IPS DF 6.9 (cell line): ENCODE results near the gene TATDN2.

Experiments used
- DNase-seq: peaks from one replicate; pipeline ENCODE4 v3.0.0-alpha.2; 2013; ENCODE audit warnings: low read depth, low spot score
- H3K27ac ChIP-seq: one replicate; pipeline ENCODE4 v1.5.1; 2013; ENCODE audit warnings: low read length, control low read depth
- H3K27me3 ChIP-seq: 2 replicates; pipeline ENCODE4 v1.6.1; 2013; ENCODE audit warnings: mild to moderate bottlenecking, low read length; ENCODE audit not compliant: control insufficient read depth, insufficient read depth
- H3K36me3 ChIP-seq: 2 replicates; pipeline ENCODE4 v1.6.1; 2013; ENCODE audit warnings: low read length; ENCODE audit not compliant: control insufficient read depth, insufficient read depth
- H3K4me1 ChIP-seq: 2 replicates; pipeline ENCODE4 v1.6.1; 2013; ENCODE audit warnings: low read length; ENCODE audit not compliant: control insufficient read depth, insufficient read depth
- H3K4me3 ChIP-seq: 2 replicates; pipeline ENCODE4 v1.5.1; 2013; ENCODE audit warnings: mild to moderate bottlenecking, low read length
- H3K9me3 ChIP-seq: 2 replicates; pipeline ENCODE4 v1.6.1; 2013; ENCODE audit warnings: low read length, inconsistent platforms; ENCODE audit not compliant: control insufficient read depth, insufficient read depth
- WGBS: extraction: QIAGEN DNeasy Blood & Tissue Kit; methylation state at CpG from one replicate; pipeline ENCODE4 v1.1.7; 2013; ENCODE audit warnings: mixed read lengths, missing lambda C conversion rate; ENCODE audit not compliant: insufficient read length, insufficient coverage; 5-methylcytosine and 5-hydroxymethylcytosine counted together

The TATDN2 gene

GRCh38 chr3:10223676-10224639 lies 24.3 kb upstream of the TATDN2 start:
- peaks cover 2% of the 10 kb centered on the region; the same call in 1 of the 2 replicates for H3K4me1 ChIP-seq
- no peaks in the 10 kb centered on the region for H3K36me3 ChIP-seq
- no CpG with 5 or more reads among the region's 10 CpGs for WGBS
- no peak for DNase-seq
- no peak overlapping the region for H3K4me3 ChIP-seq
- H3K9me3 ChIP-seq = no peaks in the 10 kb centered on the region
- no peak overlapping the region for H3K27ac ChIP-seq
- H3K27me3 ChIP-seq = no peaks in the 10 kb centered on the region

DNA sequence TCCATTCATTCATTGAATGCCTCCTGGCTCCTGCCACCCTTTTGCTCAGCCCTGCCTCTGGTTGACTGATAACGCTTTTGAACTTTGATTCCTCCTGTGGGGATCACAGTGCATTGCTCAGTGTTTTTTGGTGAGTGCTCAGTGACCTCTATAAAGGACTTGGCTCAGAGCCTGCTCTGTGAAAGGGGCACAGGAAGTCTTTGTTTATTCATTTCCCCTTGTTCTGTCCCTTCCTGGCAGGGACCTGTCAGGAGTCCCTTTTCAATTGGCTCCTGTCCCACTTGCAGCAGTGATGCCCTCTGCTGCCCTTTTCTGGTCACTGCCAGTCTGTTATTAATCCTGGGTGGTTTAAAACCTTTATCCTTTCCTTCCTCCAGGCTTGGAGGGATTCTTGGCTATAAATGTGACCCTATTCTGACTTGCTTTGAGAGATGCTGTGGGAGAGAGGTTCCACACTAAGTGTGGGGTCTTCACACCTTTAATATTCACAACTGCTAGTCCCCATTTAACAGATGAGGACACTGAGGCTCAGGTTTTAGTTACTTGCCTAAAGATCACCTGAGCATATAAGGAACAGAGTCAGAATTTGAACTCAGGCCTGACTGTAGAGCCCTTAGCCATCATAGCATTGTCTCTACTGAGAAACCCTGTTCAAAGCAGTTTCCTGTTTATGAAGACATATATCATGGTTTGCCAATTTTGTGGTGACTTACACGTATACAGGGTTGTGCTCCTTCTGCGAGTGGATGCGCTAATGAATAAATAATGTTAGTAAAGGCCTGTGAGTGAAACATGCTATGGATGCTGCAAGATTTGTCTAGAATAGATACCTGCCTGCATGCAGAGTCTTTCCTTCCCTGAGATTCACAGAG lies 23.2 kb upstream of the TATDN2 start:
- Histone ChIP-seq H3K27me3 (no peaks in the 10 kb centered on the region), H3K9me3 (no peaks in the 10 kb centered on the region), H3K4me3 (no peak overlapping the region), H3K27ac (no peak overlapping the region), H3K4me1 (peaks cover 2% of the 10 kb centered on the region; the same call in 1 of the 2 replicates), H3K36me3 (no peaks in the 10 kb centered on the region)
- peak; percentile 68 for DNase-seq
- no CpG with 5 or more reads among the region's 4 CpGs for WGBS

DNA sequence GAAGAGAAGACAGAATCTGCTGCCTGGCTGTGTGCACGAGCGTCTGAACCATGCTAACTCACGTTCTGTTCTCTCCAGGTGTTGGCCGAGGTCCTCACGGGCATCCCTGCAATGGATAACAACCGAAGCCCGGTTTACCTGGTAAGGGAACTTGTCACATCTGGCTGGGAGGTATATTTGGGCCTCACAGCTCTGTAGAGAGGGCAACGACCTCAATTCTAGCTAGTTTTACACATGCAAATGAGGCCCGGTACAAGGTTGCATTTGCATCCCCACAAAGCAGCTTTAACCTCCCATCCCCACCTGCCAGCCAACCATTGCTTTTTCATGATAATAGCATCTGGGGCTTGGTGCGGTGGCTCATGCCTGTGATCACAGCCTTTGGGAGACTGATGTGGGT lies 22.0 kb upstream of the TATDN2 start:
- no peak overlapping the region for H3K4me3 ChIP-seq

DNA sequence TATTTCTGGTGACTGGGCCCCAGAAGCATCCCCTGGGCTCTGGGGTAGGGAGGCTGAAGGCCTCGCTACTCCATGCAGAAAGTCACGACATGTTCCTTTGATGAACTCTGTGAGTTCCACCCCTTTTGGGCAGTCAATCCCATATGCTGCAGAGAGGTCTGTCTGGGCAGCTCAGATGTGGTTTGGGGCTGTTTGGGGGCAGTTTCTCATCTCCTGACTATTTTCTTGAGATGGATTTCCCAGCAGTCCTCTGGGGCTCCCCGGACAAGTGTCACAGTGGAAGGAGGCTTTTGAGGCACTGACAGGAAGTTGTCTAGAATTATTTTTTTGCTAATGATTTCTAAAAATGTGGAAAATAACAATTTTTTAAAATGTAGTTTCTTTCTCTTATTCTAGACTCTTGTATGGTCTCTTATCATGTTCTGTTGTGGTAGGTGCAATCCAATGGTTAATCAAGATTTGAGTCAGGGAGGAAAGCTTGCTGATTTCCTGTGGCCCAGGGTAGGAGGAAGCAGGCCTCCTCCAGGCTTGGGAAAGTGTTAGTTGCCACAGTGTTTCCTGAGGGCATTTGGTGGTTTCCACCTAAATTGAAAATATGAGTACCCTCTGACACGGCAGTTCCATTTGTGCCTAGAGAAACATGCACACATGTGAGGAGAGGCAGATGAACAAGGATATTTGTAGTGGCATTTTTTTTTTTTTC lies 19.9 kb upstream of the TATDN2 start:
- H3K4me3 ChIP-seq = no peak overlapping the region
- H3K27me3 ChIP-seq = no peaks in the 10 kb centered on the region
- no peak for DNase-seq
- no peaks in the 10 kb centered on the region for H3K36me3 ChIP-seq
- no peaks in the 10 kb centered on the region for H3K9me3 ChIP-seq
- H3K27ac ChIP-seq = no peak overlapping the region
- peaks cover 2% of the 10 kb centered on the region; the same call in 1 of the 2 replicates for H3K4me1 ChIP-seq
- WGBS = no CpG with 5 or more reads among the region's 4 CpGs

More for the DNA sequence above, 22.0 kb upstream of the TATDN2 start:
- no peaks in the 10 kb centered on the region for H3K36me3 ChIP-seq
- no peaks in the 10 kb centered on the region for H3K9me3 ChIP-seq
- H3K27ac ChIP-seq = peak overlapping the region; percentile 22
- peaks cover 2% of the 10 kb centered on the region; the same call in 1 of the 2 replicates for H3K4me1 ChIP-seq
- peak; percentile 92 for DNase-seq
- no peaks in the 10 kb centered on the region for H3K27me3 ChIP-seq
- no CpG with 5 or more reads among the region's 10 CpGs for whole genome bisulfite sequencing

- Histone ChIP-seq H3K27ac (no peak overlapping the region), H3K4me1 (peaks cover 3% of the 10 kb centered on the region; the same call in 1 of the 2 replicates), H3K4me3 (no peak overlapping the region), H3K9me3 (no peaks in the 10 kb centered on the region), H3K36me3 (no peaks in the 10 kb centered on the region), H3K27me3 (no peaks in the 10 kb centered on the region)
- DNase-seq = no peak
- no CpG with 5 or more reads among the region's 7 CpGs for WGBS
These were observed 18.7 kb upstream of the TATDN2 start for GRCh38 chr3:10229576-10229975.

DNA sequence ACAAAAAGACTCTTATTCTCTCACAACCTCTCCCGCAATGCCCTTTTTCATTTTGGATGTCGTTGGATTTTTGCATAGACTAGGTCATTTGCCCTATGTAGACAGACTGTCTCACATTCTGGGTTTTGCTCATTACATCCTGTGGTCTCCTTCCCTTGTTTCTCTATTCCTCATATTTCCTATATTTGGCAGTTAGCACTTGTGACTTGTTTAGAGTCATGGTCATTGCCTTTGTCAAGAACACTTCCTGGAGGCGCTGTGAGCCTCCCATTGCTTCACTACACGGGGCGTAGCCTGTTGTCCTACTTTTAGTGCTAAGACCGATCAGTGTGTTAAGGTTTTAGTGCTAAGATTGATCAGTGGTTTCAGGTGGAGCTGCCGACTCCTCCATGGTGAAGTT lies 16.1 kb upstream of the TATDN2 start:
- H3K4me1 ChIP-seq = 0 out of 2 replicates have a peak, but pooled peaks cover 2% of the 10 kb centered on the region
- H3K27ac ChIP-seq = no peak overlapping the region
- no peak for DNase-seq
- no peak overlapping the region for H3K4me3 ChIP-seq
- H3K36me3 ChIP-seq = no peaks in the 10 kb centered on the region
- H3K9me3 ChIP-seq = no peaks in the 10 kb centered on the region
- no peaks in the 10 kb centered on the region for H3K27me3 ChIP-seq
- no CpG with 5 or more reads among the region's 7 CpGs for WGBS

GRCh38 chr3:10233988-10234387 lies 14.3 kb upstream of the TATDN2 start:
- Histone ChIP-seq H3K4me3 (no peak overlapping the region), H3K27me3 (no peaks in the 10 kb centered on the region), H3K36me3 (no peaks in the 10 kb centered on the region), H3K4me1 (peaks cover 3% of the 10 kb centered on the region; the same call in 1 of the 2 replicates), H3K9me3 (no peaks in the 10 kb centered on the region), H3K27ac (no peak overlapping the region)
- no peak for DNase-seq
- WGBS = no CpG with 5 or more reads among the region's 13 CpGs

- Histone ChIP-seq H3K36me3 (no peaks in the 10 kb centered on the region), H3K27me3 (no peaks in the 10 kb centered on the region), H3K4me1 (peaks cover 3% of the 10 kb centered on the region; the same call in 1 of the 2 replicates), H3K4me3 (no peak overlapping the region), H3K9me3 (no peaks in the 10 kb centered on the region), H3K27ac (no peak overlapping the region)
- no CpG with 5 or more reads among the region's 36 CpGs for WGBS
- no peak for DNase-seq
These were observed 13.6 kb upstream of the TATDN2 start for GRCh38 chr3:10234526-10235230.

DNA sequence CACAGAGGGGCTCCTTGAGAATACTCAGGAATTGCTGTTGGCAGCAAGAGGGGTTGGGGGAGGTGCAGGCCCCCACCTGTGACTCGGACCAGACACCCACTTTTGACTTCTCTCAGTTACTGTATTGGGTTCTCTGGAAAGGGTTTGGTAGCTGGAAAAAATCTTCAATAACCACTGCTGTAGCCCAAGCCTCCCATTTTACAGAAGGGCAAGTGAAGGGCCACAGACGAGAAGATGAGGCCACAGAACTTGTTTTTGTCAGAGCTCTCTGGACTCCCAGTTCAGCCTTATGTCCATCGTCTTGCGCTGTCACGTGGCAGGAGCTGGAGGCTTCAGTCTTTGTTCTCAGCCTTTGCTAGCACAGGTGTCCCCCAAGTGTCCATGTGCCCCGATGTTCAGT lies 12.7 kb upstream of the TATDN2 start:
- Histone ChIP-seq H3K36me3 (no peaks in the 10 kb centered on the region), H3K4me3 (no peak overlapping the region), H3K4me1 (peaks cover 3% of the 10 kb centered on the region; the same call in 1 of the 2 replicates), H3K9me3 (no peaks in the 10 kb centered on the region), H3K27ac (no peak overlapping the region), H3K27me3 (no peaks in the 10 kb centered on the region)
- WGBS = no CpG with 5 or more reads among the region's 6 CpGs
- no peak for DNase-seq
